Fibroblast of the conjunctiva (primary cell): ENCODE data around the gene SFXN5.
A peak's percentile ranks its signal among the peaks of the same experiment; 100 is the strongest.
"Not testable (repeated sequence)": the region's sequence is repeated elsewhere in the genome, so short reads cannot be mapped to it uniquely, and the experiment has no call there.

Source experiments
- DNase-seq: peaks from one replicate; pipeline ENCODE4 v3.0.0-alpha.2; 2010; ENCODE audit warnings: low read depth

The SFXN5 gene

GRCh38 chr2:73071360-73072128 lies at the start of gene SFXN5:
Gene SFXN5, minus strand, starts transcription at chr2:73071712. Its CDS starts 7 bp downstream, at chr2:73071705.
- DNase-seq: peak; percentile 89

GRCh38 chr2:73119611-73120239 lies 48.2 kb upstream of the SFXN5 start:
- not testable (repeated sequence) for DNase-seq

- no peak for DNase-seq
These were observed 45.9 kb upstream of the SFXN5 start for GRCh38 chr2:73117441-73117840.

- no peak for DNase-seq
These were observed 44.9 kb upstream of the SFXN5 start for GRCh38 chr2:73116182-73116960.

GRCh38 chr2:73114273-73114867 lies 42.9 kb upstream of the SFXN5 start:
- no peak for DNase-seq

- peak; percentile 64 for DNase-seq
These were observed 41.7 kb upstream of the SFXN5 start, which contains the start of gene RAB11FIP5 for GRCh38 chr2:73112913-73113854. Gene RAB11FIP5, minus strand, starts transcription at chr2:73112948. Its CDS starts 171 bp downstream, at chr2:73112777.

GRCh38 chr2:73112026-73112912 lies 40.8 kb upstream of the SFXN5 start:
- DNase-seq: no peak

GRCh38 chr2:73111073-73112025 lies 39.8 kb upstream of the SFXN5 start:
- no peak for DNase-seq

- DNase-seq: no peak
These were observed 38.9 kb upstream of the SFXN5 start for GRCh38 chr2:73110168-73111072.

- no peak for DNase-seq
These were observed 38.1 kb upstream of the SFXN5 start for GRCh38 chr2:73109431-73110167.

GRCh38 chr2:73107211-73107926 lies 35.9 kb upstream of the SFXN5 start:
- DNase-seq: no peak

- no peak for DNase-seq
These were observed 35.3 kb upstream of the SFXN5 start for GRCh38 chr2:73106791-73107190.

- DNase-seq: no peak
These were observed 34.0 kb upstream of the SFXN5 start for GRCh38 chr2:73105511-73105971.

- DNase-seq: no peak
These were observed 33.4 kb upstream of the SFXN5 start for GRCh38 chr2:73104933-73105332.

GRCh38 chr2:73103018-73103542 lies 31.6 kb upstream of the SFXN5 start:
- DNase-seq: no peak

- no peak for DNase-seq
These were observed 30.2 kb upstream of the SFXN5 start for GRCh38 chr2:73101626-73102256.
